Neural cell (in vitro differentiated cells): ENCODE results near the gene EML5. TPM values are rescaled to one million over a fixed set of nuclear protein-coding genes. Genes with fewer than 3 reads are reported as not detected.
A peak's percentile ranks its signal among the peaks of the same experiment; 100 is the strongest.

ENCODE experiments used
- H2AFZ ChIP-seq: fragments of 200-600, 300-800 bp; sonication (generic), shearing (Covaris generic); 2 replicates; pipeline ENCODE4 v1.6.0; 2014; ENCODE audit warnings: low read depth, mild to moderate bottlenecking, antibody characterized with exemption, low read length, moderate library complexity
- H3F3A ChIP-seq: fragments of 200-600 bp; shearing (Covaris generic); 2 replicates; pipeline ENCODE4 v1.6.1; 2016; ENCODE audit warnings: mild to moderate bottlenecking, moderate library complexity, mixed read lengths, antibody characterized with exemption, low read length; ENCODE audit not compliant: insufficient read depth, poor library complexity, severe bottlenecking
- H3K27ac ChIP-seq: fragments of 200-600, 300-800 bp; sonication (generic), shearing (Covaris generic); 2 replicates; pipeline ENCODE4 v1.5.1; 2014; ENCODE audit warnings: mild to moderate bottlenecking, low read length, moderate library complexity
- H3K27me3 ChIP-seq: fragments of 300-800, 200-600 bp; sonication (generic), shearing (Covaris generic); 2 replicates; pipeline ENCODE4 v1.6.0; 2014; ENCODE audit warnings: mild to moderate bottlenecking, low read depth, low read length, moderate library complexity; ENCODE audit not compliant: insufficient read depth
- H3K36me3 ChIP-seq: fragments of 300-800, 200-600 bp; sonication (generic), shearing (Covaris generic); 2 replicates; pipeline ENCODE4 v1.5.1; 2014; ENCODE audit warnings: mild to moderate bottlenecking, antibody characterized with exemption, low read length, moderate library complexity; ENCODE audit not compliant: insufficient read depth
- H3K4me2 ChIP-seq: fragments of 300-800, 200-600 bp; sonication (generic), shearing (Covaris generic); 2 replicates; pipeline ENCODE4 v1.6.0; 2014; ENCODE audit warnings: mild to moderate bottlenecking, low read length
- H3K4me3 ChIP-seq: fragments of 300-800, 200-600 bp; sonication (generic), shearing (Covaris generic); 2 replicates; pipeline ENCODE4 v1.5.1; 2014; ENCODE audit warnings: mild to moderate bottlenecking, low read length, moderate library complexity
- H3K79me2 ChIP-seq: fragments of 200-600 bp; shearing (Covaris generic); replicated peaks from 2 replicates; pipeline ENCODE4 v1.6.0; 2014; ENCODE audit warnings: mild to moderate bottlenecking, low read length, moderate library complexity; ENCODE audit not compliant: insufficient read depth
- H3K9ac ChIP-seq: fragments of 300-800, 200-600 bp; sonication (generic), shearing (Covaris generic); 2 replicates; pipeline ENCODE4 v1.6.1; 2016; ENCODE audit warnings: mild to moderate bottlenecking, low read length, mixed read lengths
- H3K9me2 ChIP-seq: fragments of 200-600 bp; shearing (Covaris generic); 2 replicates; pipeline ENCODE4 v1.6.1; 2016; ENCODE audit warnings: mild to moderate bottlenecking, low read length, mixed read lengths; ENCODE audit not compliant: insufficient read depth
- H3K9me3 ChIP-seq: fragments of 200-600, 300-800 bp; sonication (generic), shearing (Covaris generic); 2 replicates; pipeline ENCODE4 v1.6.1; 2016; ENCODE audit warnings: mild to moderate bottlenecking, mixed run types, low read length, moderate library complexity, mixed read lengths
- H4K20me1 ChIP-seq: fragments of 200-600 bp; shearing (Covaris generic); 2 replicates; pipeline ENCODE4 v1.6.1; 2016; ENCODE audit warnings: mild to moderate bottlenecking, mixed run types; ENCODE audit not compliant: insufficient read depth
- CTCF ChIP-seq: fragments of 450-650 bp; IDR thresholded peaks from 2 replicates; pipeline ENCODE4 v1.5.1; 2014; ENCODE audit warnings: antibody characterized with exemption, mild to moderate bottlenecking, moderate library complexity; ENCODE audit not compliant: poor library complexity, severe bottlenecking
- EP300 ChIP-seq: fragments of 450-650 bp; conservative IDR thresholded peaks from 2 replicates; pipeline ENCODE4 v1.6.1; 2014; ENCODE audit warnings: antibody characterized with exemption, mild to moderate bottlenecking, moderate library complexity; ENCODE audit not compliant: poor library complexity, severe bottlenecking
- EZH2 ChIP-seq: fragments of 200-600, 300-800 bp; shearing (Covaris generic), sonication (generic); IDR thresholded peaks from 2 replicates; pipeline ENCODE4 v1.6.1; 2014; ENCODE audit warnings: antibody characterized with exemption, low read length, borderline replicate concordance, mild to moderate bottlenecking; ENCODE audit not compliant: insufficient read depth, poor library complexity, severe bottlenecking
- MXI1 ChIP-seq: fragments of 450-650 bp; conservative IDR thresholded peaks from 2 replicates; pipeline ENCODE4 v1.6.1; 2014; ENCODE audit warnings: antibody characterized with exemption, mild to moderate bottlenecking; ENCODE audit not compliant: poor library complexity, severe bottlenecking
- RAD21 ChIP-seq: fragments of 450-650 bp; conservative IDR thresholded peaks from 2 replicates; pipeline ENCODE4 v1.6.1; 2014; ENCODE audit warnings: antibody characterized with exemption, mild to moderate bottlenecking, moderate library complexity
- SMC3 ChIP-seq: fragments of 450-650 bp; conservative IDR thresholded peaks from 2 replicates; pipeline ENCODE4 v1.6.1; 2014; ENCODE audit warnings: antibody characterized with exemption, mild to moderate bottlenecking, moderate library complexity; ENCODE audit not compliant: poor library complexity
- TAF1 ChIP-seq: IDR thresholded peaks from 2 replicates; pipeline ENCODE4 v1.6.1; 2012; ENCODE audit warnings: low read depth
- polyA plus RNA-seq: library from polyadenylated mRNA; depleted of rRNA; stranded (reverse); fragments of >200 nt; gene quantifications from 2 replicates; pipeline ENCODE4 v1.2.3, GENCODE V29; 2014
- TF ChIP-seq, protein P1 (sequence below): IDR thresholded peaks from 2 replicates; pipeline ENCODE4 v1.6.1; 2012; ENCODE audit warnings: borderline replicate concordance

Gene EML5
- polyA plus RNA-seq, 1 donor from 2014 or later = 27.5 TPM

DNA sequence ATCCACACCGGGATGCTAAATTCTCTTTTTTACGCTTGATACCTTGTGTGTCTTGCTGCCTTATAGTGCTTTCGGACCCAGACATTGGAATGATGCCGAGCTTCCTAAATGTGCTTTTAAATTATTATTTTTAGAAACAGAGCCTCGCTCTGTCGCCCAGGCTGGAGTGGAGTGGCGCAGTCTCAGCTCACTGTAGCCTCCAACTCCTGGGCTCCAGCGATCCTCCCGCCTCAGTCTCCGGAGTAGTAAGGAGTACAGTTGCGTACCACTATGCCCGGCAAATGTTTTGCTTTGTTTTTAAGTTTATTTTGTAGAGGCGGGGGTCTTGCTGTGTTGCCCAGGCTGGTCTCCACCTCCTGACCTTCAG lies 489 bp upstream of the EML5 start:
- H2AFZ ChIP-seq = no peak overlapping the region

GRCh38 chr14:88791629-88792472 lies 902 bp downstream of the EML5 start:
- H4K20me1 ChIP-seq = no peaks in the 10 kb centered on the region
- H3F3A ChIP-seq = no peaks in the 10 kb centered on the region
- H3K4me3 ChIP-seq = peak overlapping the region; percentile 87
- TF ChIP-seq CTCF = no peak
- H3K27ac ChIP-seq = peak overlapping the region; percentile 36
- peaks cover 49% of the 10 kb centered on the region for H3K79me2 ChIP-seq
- H3K4me2 ChIP-seq = peak overlapping the region; percentile 82
- H3K9ac ChIP-seq = peak overlapping the region; percentile 75
- H3K9me3 ChIP-seq = no peaks in the 10 kb centered on the region
- H3K9me2 ChIP-seq = no peaks in the 10 kb centered on the region
- no peaks in the 10 kb centered on the region for H3K36me3 ChIP-seq
- peaks cover 16% of the 10 kb centered on the region for H3K27me3 ChIP-seq
- peak overlapping the region; percentile 49 for H2AFZ ChIP-seq

More for the DNA sequence above, 489 bp upstream of the EML5 start:
- peak overlapping the region; percentile 45 for H3K27ac ChIP-seq
- H3K4me2 ChIP-seq = peak overlapping the region; percentile 44
- H4K20me1 ChIP-seq = no peaks in the 10 kb centered on the region
- H3K9ac ChIP-seq = peak overlapping the region; percentile 75
- TF ChIP-seq RAD21 (no peak), EZH2 (no peak), CTCF (no peak), TAF1 (no peak), MXI1 (no peak), SMC3 (no peak), EP300 (no peak)
- TF ChIP-seq, protein P1, sequence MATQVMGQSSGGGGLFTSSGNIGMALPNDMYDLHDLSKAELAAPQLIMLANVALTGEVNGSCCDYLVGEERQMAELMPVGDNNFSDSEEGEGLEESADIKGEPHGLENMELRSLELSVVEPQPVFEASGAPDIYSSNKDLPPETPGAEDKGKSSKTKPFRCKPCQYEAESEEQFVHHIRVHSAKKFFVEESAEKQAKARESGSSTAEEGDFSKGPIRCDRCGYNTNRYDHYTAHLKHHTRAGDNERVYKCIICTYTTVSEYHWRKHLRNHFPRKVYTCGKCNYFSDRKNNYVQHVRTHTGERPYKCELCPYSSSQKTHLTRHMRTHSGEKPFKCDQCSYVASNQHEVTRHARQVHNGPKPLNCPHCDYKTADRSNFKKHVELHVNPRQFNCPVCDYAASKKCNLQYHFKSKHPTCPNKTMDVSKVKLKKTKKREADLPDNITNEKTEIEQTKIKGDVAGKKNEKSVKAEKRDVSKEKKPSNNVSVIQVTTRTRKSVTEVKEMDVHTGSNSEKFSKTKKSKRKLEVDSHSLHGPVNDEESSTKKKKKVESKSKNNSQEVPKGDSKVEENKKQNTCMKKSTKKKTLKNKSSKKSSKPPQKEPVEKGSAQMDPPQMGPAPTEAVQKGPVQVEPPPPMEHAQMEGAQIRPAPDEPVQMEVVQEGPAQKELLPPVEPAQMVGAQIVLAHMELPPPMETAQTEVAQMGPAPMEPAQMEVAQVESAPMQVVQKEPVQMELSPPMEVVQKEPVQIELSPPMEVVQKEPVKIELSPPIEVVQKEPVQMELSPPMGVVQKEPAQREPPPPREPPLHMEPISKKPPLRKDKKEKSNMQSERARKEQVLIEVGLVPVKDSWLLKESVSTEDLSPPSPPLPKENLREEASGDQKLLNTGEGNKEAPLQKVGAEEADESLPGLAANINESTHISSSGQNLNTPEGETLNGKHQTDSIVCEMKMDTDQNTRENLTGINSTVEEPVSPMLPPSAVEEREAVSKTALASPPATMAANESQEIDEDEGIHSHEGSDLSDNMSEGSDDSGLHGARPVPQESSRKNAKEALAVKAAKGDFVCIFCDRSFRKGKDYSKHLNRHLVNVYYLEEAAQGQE = no peak
- H3K79me2 ChIP-seq = peaks cover 35% of the 10 kb centered on the region
- no peaks in the 10 kb centered on the region for H3F3A ChIP-seq
- no peaks in the 10 kb centered on the region for H3K36me3 ChIP-seq
- H3K27me3 ChIP-seq = peaks cover 16% of the 10 kb centered on the region
- H3K9me3 ChIP-seq = no peaks in the 10 kb centered on the region
- no peaks in the 10 kb centered on the region for H3K9me2 ChIP-seq
- peak overlapping the region; percentile 87 for H3K4me3 ChIP-seq
